NB4 (cell line): ENCODE data around the gene APOL3.

Source experiments
- CTCF ChIP-seq: IDR thresholded peaks from one replicate; pipeline ENCODE4 v1.5.1; 2012; ENCODE audit warnings: low read depth, low read length
- POLR2A ChIP-seq: IDR thresholded peaks from 2 replicates; pipeline ENCODE4 v1.6.1; 2011; ENCODE audit warnings: mild to moderate bottlenecking; ENCODE audit not compliant: insufficient read length; ENCODE audit errors: extremely low read depth

- no peak for TF ChIP-seq CTCF
- no peak for TF ChIP-seq POLR2A
Measured at GRCh38 chr22:36177160-36177559, 16.6 kb upstream of the APOL3 start.
